ENCODE measurements around the gene RGS9BP.
"Not testable (repeated sequence)": the region's sequence is repeated elsewhere in the genome, so short reads cannot be mapped to it uniquely, and the experiment has no call there.

RGS9BP gene, protein sequence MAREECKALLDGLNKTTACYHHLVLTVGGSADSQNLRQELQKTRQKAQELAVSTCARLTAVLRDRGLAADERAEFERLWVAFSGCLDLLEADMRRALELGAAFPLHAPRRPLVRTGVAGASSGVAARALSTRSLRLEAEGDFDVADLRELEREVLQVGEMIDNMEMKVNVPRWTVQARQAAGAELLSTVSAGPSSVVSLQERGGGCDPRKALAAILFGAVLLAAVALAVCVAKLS

DNA sequence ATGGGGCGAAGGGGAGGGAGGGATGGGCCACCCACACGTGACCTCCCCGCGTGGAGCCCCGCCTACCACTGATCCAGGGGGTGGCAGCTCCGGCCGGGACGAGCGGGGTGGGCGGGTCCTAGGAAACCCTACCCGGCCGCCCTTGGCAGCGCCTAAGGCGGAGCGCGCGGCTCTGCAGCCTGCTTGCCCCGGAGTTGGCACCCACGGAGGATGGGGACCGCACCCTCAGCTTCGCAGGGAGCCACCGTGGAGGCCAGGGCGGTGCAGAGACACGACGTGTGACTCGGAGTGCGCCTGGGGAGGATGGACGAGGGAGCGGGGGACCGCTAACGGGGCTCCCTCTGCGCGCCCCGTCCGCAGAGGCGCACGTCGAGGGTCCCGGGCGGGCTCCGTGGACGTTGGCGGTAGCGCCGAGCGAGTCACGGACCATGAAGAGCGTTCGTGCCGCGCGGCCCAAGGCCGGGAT lies at the start of gene RGS9BP:
Gene RGS9BP, plus strand, starts transcription at position 129 of the 466 bp plus-strand sequence. CDS start 416 bp downstream, outside the sequence.
- peak; percentile 84 for DNase-seq (ENCODE audit: low spot score)

DNA sequence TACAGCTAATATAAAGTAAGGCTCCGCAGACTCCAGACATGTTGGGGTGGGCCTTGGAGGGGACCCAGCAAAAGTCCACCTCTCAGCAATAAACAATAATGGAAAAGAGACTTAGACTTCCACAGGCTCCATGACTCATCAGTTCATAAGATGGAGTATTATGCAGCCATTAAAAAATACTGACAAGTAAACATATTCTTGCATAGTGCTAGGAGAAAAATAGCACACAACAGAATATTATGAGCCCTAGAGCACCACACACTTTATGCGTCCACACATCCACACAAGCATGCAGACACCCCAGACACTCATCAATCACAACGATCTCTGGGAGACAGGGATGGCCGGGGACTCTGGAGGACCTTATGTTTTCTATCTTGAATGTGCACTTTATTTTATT lies 48.7 kb upstream of the RGS9BP start:
- DNase-seq (ENCODE audit: low spot score), result no peak

DNA sequence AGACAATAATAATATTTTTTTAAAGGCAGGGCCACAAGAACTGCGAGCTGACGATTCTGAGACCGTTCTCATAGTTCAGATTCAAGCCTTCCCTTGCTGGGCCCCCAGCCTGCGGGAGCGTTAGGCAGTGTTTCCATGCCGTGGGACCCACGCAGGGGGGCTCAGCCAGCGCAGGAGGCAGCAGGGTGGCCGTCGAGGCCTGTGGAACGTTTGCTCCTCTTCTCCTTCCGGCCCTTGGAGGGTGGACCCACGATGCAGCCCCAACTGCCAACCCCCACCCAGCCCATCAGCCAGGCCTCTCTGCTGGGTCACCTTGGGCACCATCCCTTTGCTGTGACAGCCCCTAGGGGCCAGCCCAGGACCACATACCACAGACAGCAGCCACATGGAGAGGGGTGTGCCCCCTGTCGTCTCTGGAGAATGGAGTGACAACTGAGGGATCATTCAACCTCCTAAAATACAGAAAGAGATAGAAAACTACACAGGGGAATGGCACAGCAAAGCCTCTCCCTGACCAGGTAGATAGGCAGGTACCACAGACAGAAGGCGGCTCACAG lies 47.9 kb upstream of the RGS9BP start:
- DNase-seq (ENCODE audit: low spot score), result no peak

DNA sequence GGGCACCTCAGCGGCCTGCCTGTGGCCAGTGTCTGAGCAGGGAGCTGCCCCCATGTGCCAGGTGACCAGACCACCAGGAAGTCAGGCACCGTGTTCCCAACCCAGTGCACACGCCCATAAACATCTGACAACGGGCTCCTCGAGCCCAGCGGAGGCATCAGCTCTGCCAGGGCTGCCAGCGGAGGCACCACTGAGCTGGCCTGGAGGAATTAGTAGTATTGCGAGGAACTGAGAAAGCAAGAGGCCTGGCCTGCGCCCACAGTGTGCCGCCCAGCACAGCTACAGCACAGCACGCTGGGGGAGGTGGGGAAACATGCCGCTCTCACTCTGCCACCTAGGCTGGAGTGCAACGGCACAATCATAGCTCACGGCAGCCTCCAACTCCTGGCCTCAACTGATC lies 45.3 kb upstream of the RGS9BP start:
- no peak for DNase-seq (ENCODE audit: low spot score)

DNA sequence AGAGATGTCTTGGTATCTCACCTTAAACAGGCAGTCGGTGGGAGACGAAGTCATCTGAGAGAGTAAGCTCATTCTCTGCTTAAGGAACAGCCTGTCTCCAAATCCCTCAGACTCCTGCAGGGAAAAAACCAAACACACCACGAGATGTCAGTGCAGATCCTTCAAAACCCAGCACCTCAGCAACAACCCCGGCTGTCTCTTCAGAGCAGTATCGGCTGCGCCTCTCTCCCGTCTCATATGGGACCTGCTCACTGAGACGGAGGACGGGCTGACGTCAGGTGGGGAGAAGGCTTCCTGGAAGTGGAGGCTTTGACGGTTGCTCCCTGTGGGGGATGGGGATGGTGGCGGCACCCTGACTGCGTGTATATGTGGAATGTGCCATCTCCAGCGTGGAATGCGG lies 44.3 kb upstream of the RGS9BP start:
- DNase-seq (ENCODE audit: low spot score), result no peak

DNA sequence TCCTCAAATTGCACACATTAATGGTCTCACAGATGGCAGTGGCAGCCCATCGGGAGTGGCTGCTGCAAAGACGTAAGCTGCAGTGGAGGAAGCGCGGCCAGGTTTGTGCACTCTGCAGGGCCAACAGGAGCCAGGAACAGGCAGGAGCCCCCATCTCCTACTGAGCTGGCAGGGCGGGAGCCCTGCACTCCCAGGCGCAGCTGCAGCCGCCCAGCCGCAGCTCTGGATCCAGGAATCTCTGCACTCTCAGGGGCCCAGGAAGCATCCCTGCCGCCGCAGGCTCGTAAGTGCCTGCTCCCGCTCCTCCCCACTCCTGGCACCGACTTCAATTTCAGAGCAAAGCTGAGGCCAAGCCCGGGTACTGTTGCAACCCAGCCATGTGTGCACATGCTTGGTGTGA lies 38.2 kb upstream of the RGS9BP start:
- no peak for DNase-seq (ENCODE audit: low spot score)

DNA sequence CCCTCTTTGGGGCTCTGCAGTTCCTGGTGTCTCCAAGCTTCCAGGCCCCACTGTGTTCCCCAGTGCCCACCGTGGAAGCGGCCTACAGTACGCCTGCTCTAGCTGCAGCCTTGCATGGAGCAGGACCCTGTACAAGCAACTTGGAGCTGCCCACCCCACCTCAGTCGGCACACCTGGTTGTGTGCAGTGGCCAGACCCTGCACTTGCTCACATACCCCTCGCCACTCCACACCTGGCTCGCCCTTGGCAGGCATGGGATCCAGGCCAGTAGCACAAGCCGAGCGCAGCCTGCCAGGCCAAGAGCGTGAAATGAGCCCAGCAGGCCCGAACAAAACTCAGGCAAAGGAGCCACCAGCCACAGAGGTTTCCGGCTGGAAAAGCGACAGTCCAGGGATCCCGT lies 37.0 kb upstream of the RGS9BP start:
- DNase-seq (ENCODE audit: low spot score), result no peak

DNA sequence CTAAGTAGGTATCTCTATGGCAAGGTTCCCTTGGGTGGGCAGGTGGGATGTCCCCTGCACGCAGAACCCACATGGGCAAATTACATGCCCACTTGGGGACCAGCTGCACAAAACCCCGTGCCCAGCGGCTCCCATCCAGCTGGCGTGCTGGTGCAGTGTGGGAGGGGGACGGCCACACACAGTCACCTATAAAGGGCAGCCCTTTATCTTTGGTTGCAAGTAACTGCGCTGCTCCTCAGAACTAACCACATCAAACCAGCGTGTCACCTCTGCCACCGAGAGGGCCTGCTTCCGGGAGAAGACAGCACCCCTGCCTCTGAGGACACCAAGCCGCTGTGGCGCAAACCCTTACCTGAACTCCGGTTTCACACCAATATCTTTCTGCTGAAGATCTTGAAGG lies 32.9 kb upstream of the RGS9BP start:
- no peak for DNase-seq (ENCODE audit: low spot score)

DNA sequence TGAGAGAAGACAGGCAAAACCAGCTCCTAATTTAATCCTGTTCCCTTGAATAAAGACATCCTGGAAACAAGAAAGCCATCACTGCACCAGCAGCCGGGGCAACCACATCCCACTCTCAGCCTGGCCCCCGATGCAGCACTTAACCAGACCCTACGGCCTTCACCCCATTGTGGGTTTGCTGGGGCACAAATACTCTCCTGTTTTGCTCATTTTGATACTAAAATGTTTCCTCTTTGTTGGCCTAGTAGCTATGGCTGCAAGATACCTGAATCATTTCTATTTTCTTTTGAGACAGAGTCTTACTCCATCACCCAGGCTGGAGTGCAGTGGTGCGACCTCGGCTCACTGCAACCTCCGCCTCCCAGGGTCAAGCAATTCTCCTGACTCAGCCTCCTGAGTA lies 29.1 kb upstream of the RGS9BP start:
- DNase-seq (ENCODE audit: low spot score), result no peak

DNA sequence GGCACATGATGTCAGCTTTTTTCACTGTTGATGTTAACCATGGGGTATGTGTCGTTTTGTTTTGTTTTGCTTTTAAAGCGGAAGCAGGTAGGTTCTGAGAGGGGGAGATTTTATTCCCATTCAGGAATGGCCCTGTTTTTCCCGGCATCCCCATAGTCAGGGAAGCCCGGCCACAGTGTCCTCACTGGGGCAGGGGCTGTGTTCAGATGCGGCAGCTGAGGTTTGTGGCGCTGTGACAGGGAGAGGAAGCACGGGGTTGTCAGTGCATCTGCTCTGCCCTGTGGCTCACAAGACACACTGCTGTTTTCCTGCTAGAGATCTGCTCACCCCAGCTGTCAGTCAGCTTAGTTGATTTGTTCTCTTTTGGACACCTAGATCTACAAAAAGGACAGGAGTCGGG lies 28.3 kb upstream of the RGS9BP start:
- DNase-seq (ENCODE audit: low spot score), result no peak

DNA sequence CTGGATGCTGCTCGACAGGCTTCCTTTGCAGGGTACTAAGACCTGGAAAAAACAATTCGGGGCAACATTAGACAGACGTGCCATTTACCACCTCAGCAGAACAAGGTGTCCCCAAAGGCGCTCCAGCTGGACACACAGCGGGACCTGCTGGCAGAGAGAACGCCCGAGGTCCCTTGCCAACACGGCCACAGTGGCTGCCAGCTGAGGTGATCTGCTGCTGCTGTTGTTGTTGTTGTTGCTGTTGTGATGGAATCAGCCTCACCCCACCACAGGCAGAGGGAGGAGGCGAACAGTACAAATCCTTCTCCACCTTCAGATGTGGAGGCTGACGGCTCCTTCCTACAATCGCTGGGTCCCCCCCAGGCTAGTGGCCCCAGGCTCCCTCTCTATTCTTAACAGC lies 25.9 kb upstream of the RGS9BP start:
- no peak for DNase-seq (ENCODE audit: low spot score)

DNA sequence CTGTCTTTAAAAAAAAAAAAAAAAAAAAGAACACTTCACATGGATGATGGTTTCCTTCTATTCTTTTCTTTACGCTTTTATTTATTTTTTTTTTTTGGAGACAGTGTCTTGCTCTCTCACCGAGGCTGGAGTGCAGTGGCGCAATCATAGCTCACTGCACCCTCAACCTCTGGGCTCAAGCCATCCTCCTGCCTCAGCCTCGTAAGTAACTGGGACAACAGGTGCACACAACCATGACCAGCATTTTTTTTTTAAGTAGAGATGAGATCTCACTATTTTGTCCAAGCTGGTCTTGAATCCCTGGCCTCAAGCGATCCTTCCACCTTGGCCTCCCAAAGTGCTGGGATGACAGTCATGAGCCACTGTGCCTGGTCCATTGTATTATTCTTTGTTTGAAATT lies 25.0 kb upstream of the RGS9BP start:
- no peak for DNase-seq (ENCODE audit: low spot score)

DNA sequence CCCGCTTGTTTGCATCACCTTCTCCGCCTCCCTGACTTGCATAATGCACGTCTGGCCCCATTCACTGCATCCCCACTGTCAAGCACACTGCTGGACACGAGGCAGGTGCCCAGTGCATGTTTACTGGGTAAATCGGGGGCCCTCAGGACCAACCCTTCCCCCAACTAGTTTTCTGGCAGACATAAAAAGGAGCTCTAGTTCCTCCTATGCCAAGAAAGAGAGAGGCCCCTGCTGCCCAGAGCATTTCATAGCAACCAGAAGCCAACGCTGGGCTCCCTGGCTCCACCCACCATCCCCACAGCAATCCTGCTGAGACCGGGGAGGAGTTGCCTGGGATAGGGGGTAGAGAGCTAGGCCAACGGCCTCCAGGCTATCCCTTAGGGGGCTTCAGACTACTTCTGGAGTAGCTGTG lies 23.9 kb upstream of the RGS9BP start:
- no peak for DNase-seq (ENCODE audit: low spot score)

DNA sequence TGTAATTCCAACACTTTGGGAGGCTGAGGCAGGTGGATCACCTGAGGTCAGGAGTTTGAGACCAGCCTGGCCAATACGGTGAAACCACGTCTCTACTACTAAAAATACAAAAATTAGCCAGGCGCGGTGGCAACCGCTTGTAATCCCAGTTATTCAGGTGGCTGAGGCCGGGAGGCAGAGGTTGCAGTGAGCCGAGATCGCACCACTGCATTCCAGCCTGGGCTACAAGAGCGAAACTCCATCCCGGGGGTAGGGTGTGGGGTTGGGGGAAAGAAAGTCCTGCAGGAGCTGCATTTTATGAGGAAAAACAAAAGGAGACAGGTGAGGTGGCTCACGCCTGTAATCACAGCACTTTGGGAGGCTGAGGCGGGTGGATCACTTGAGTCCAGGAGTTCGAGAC lies 23.3 kb upstream of the RGS9BP start:
- DNase-seq (ENCODE audit: low spot score), result not testable (repeated sequence)

DNA sequence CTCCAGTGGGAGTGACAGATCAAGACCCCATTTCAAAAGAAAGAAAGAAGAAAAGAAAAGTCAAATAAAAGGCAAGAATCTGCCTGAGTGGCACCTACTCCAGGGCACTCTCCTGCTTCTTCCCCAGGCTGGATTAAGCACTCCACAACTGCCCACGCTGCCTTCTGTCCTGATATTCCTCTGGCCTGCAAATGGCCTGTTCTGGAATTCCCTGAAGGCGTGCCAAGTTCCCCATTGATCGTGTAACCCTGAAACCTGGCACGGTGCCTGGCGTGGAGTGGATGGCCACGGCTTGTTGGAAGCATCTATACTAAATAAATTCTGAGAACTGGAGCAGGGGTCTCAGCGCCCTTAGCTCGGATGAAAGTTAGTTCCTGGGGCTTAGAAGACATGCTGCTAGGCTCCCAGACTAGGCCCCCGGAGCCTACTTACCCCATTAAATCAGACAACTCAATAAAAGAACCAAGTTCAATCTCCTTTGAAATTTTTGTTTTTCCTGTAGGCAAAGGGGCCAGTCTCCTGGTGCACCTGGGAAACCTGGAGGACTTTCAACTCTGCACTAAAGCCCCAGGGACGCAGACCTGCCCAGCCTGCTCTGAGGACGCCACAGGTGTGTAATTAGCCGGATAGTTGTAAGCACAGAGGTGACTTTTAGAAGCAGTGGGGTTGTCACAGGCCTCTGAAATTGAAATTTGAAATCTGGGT lies 22.6 kb upstream of the RGS9BP start:
- DNase-seq (ENCODE audit: low spot score), result peak; percentile 33

DNA sequence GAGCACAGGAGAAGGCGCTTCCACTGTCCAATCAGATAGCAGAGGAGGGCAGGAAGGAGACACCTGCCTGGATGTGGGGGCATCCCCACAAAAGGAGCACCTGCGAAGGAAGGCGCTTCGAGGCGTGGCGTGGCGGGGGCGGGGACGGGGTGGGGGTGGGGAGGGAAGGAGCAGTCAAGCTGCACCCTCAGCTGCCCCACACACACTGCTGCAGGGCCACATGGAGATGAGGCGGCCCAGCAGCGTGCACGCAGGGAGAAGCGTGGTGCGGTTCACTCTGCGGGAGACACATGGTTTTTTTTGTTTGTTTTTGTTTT lies 22.1 kb upstream of the RGS9BP start:
- DNase-seq (ENCODE audit: low spot score), result no peak

DNA sequence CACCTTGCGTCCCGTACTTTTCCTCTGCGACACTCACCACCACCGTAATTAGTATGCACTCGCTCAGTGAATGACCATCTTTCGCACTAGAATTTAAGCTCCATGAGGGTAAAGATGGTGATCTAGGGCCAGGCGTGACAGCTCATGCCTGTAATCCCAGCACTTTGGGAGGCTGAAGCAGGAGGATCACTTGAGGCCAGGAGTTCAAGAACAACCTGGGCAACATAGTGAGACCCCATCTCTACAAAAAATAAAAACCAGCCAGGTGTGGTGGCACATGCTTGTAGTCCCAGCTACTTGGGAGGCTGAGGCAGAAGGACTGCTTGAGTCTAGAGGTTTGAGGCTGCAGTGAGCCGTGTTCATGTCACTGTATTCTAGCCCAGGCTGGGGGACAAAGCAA lies 19.3 kb upstream of the RGS9BP start:
- not testable (repeated sequence) for DNase-seq (ENCODE audit: low spot score)

DNA sequence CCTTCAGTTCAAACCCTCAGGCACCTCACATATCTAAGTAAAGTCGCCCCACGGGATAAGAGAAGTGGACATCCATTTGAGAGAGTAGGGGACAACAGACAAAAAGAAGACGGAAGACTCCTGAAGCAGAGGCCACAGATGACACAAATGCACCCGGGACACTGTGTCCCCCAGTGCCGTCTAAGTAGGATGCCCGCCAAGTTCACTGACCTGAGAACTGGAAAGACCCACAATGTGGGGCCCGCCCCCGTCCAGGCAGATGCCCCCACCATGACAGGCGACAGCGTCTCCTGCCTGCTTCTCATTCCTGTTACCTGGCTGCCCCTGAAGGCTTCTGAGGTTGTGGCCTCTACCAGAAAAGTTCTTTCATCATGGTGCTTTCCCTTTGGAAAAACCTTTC lies 17.6 kb upstream of the RGS9BP start:
- DNase-seq (ENCODE audit: low spot score), result no peak

DNA sequence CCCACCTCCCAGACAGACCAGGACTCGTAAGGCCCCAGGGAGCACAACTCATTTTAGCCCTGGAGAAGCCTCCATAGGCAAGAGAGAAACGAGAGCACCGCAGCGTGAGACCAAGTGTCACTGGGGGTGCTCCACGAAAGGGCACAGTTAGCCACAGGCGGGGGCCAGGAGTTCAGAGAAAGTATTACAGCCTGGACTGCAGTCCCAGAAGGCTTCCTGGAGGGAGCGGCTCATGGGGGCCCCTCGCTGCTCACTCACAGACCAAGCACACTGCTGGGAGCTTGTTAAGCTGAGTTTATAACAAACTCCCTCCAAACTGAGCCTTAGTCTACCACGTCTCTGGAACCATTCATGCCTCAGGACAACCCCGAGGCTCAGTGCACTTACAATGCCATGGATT lies 17.1 kb upstream of the RGS9BP start:
- DNase-seq (ENCODE audit: low spot score), result no peak

DNA sequence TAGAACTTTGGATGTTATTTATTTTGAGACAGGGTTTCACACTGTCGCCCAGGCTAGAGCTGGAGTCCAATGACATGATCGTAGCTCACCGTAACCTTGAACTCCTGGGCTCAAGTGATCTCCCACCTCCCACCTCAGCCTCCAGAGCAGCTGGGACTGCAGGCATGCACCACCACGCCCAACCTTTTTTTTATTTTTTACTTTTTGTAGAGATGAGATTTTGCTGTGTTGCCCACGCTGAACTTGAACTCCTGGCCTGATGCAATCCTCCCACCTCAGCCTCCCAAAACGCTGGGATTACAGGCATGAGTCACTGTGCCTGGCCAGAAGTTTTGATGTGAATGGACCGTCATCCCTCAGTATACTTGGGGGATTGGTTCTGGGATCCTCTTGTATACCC lies 14.3 kb upstream of the RGS9BP start:
- no peak for DNase-seq (ENCODE audit: low spot score)

DNA sequence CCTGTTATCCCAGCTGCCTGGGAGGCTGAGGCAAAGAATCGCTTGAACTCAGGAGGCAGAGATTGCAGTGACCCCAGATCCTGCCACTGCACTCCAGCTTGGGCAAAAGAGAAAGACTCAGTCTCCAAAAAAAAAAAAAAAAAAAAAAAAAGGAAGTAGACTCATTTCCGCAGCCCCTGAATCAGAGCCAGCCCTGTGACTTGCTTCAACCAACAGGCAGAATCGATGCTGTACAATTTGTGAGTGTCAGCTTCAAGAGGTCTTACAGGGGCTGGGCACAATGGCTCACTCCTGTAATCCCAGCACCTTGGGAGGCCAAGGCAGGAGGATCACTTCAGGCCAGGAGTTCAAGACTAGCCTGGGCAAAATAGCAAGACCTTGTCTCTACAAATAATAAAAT lies 13.5 kb upstream of the RGS9BP start:
- no peak for DNase-seq (ENCODE audit: low spot score)

DNA sequence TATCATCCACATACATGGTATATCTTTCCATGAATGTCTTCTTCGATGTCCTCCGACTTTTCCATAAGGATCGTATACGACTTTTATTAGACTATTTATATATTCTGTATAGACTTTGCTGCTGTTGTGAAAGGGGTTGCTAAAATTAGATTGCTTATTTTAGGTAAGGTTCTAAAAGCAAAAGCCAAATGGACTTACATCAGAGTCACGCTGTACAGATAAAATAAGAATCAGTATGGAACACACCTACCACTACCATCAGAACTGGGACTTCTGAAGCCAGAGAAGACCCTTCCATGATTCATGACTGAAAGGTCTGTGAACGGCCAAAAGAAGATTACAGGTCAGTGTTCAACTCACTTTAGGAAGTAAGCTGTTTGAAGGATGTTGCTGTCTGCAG lies 9.6 kb upstream of the RGS9BP start:
- DNase-seq (ENCODE audit: low spot score), result no peak

DNA sequence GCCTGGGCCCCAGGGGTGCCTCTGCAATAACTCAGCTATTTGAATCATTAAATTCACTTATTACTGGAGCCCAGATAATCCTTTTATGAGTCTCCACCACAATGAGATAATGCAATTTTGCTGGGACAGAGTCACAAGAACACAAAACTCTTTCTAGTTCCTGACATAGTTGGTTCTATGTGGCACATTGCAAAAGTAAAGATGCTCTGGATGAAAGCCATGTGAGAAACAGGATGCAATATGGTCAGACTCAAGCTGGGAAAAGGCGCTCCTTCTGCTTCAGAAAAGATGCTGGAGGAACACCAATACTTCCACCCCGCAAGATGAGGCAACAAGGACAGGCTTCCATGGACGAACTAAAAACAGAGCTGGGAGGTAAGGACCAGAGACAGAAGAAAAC lies 6.3 kb upstream of the RGS9BP start:
- no peak for DNase-seq (ENCODE audit: low spot score)
